ENCODE results near the gene CHAF1B.

CHAF1B gene

DNA sequence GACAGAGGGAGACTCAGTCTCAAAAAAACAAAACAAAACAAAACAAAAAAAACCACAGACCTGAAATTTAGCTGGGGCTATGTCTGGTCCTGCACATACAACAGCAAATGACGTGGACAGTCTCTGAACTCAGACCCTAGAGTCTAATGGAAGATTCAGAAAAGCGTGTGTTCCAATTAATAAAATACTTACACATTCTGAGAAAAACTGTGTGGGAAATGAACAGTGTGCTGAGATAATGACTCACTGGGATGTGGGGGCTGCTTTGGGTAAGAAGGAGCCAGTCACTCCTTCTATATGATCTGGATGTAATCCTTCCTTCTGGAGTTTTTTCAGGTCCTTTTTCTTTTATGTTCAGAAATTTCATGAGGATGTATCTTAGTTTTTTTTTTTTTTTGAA, 65.3 kb downstream of the CHAF1B start:
- H3K4me3 ChIP-seq (ENCODE audit: low read length), result no peak overlapping the region
- DNase-seq (ENCODE audit: low read depth), result peak; percentile 49
- TF ChIP-seq, protein P1, sequence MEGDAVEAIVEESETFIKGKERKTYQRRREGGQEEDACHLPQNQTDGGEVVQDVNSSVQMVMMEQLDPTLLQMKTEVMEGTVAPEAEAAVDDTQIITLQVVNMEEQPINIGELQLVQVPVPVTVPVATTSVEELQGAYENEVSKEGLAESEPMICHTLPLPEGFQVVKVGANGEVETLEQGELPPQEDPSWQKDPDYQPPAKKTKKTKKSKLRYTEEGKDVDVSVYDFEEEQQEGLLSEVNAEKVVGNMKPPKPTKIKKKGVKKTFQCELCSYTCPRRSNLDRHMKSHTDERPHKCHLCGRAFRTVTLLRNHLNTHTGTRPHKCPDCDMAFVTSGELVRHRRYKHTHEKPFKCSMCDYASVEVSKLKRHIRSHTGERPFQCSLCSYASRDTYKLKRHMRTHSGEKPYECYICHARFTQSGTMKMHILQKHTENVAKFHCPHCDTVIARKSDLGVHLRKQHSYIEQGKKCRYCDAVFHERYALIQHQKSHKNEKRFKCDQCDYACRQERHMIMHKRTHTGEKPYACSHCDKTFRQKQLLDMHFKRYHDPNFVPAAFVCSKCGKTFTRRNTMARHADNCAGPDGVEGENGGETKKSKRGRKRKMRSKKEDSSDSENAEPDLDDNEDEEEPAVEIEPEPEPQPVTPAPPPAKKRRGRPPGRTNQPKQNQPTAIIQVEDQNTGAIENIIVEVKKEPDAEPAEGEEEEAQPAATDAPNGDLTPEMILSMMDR (conservative IDR thresholded peaks at IDR 0.05; ENCODE audit: low read depth, low read length), result no peak

GRCh38 chr21:36451506-36451905, 66.3 kb downstream of the CHAF1B start:
- no peak for DNase-seq (ENCODE audit: low read depth)
- TF ChIP-seq, protein P1 (conservative IDR thresholded peaks at IDR 0.05; ENCODE audit: low read depth, low read length), result no peak
- H3K4me3 ChIP-seq (ENCODE audit: low read length), result no peak overlapping the region

GRCh38 chr21:36452281-36452825, 67.2 kb downstream of the CHAF1B start:
- TF ChIP-seq, protein P1 (conservative IDR thresholded peaks at IDR 0.05; ENCODE audit: low read depth, low read length), result no peak
- no peak overlapping the region for H3K4me3 ChIP-seq (ENCODE audit: low read length)
- no peak for DNase-seq (ENCODE audit: low read depth)

DNA sequence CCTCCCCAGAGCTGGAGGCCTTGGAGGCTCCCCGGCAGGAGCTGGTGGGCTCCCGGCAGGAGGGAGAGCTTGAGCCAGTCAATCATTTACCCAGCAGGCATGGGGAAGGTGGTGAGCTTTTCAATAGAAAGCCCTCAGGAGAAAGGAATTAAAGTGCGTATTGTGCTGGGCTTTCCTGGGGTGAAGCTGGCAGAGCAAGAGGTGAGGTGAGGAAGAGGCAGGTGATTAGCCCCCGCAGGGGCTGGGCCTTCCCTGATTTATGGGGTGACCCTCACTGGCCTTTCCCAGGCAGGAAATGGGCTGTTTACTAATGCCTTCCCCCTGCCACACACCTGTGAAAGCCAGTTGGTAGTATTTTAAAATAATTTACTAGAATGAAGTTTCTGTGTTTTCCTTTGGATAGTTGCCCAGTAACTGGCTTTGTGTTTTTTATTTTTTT, 68.9 kb downstream of the CHAF1B start:
- DNase-seq (ENCODE audit: low read depth), result no peak
- no peak overlapping the region for H3K4me3 ChIP-seq (ENCODE audit: low read length)
- TF ChIP-seq, protein P1 (conservative IDR thresholded peaks at IDR 0.05; ENCODE audit: low read depth, low read length), result no peak

GRCh38 chr21:36454706-36455105, 69.5 kb downstream of the CHAF1B start:
- TF ChIP-seq, protein P1 (conservative IDR thresholded peaks at IDR 0.05; ENCODE audit: low read depth, low read length), result no peak
- H3K4me3 ChIP-seq (ENCODE audit: low read length), result no peak overlapping the region
- DNase-seq (ENCODE audit: low read depth), result no peak

DNA sequence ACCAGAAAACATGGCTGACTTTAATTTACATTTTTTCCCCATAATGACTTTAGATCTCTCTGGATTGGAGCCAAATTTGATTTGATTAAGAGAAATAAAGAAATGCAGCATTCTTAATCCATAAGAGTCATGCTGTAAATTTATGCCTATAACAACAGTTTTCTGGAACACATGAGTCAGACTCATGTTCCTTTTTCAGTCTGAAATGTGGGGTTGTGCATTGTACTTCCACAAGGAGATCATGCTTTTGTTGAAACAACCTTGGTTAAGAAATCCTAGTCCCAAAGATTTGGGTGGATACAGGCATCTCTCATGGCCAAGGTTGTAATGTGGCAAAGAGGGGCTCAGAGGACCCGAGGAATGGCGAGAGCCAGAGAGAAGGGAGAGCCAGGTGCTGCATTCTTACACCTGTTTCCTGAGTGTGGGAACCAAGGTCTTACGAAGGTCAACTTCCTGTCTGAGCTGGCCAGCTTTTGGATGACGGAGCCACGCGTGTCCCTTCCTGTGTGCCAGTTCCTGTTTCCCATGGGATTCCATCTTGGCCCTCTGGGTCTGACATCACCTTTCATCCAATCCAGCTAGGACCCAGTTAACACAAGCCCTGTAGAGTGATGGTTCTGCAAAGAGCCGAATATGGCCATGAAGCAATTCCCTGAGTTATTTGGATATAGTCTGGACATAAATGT, 71.7 kb downstream of the CHAF1B start:
- TF ChIP-seq, protein P1 (conservative IDR thresholded peaks at IDR 0.05; ENCODE audit: low read depth, low read length), result no peak
- no peak for DNase-seq (ENCODE audit: low read depth)
- no peak overlapping the region for H3K4me3 ChIP-seq (ENCODE audit: low read length)

DNA sequence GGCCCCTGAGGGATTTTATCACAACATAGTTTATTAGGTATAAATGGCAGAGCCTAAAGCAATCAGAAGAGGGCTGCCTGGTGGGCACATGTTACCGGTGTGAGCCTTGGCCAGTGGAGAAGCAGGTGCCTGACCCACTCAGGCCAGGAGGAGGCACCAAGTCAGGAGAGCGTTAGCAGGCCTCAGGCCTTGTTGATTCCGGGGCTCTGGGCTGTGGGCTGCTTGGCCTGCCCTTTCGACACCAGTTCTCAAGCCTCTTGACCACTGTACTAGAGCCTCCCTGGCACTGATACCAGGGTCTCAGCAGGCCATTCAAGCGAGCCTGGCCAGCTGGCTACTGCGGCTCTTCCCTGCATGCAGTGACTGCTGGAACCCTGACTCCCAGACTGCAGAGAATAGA, 73.9 kb downstream of the CHAF1B start:
- no peak overlapping the region for H3K4me3 ChIP-seq (ENCODE audit: low read length)
- TF ChIP-seq, protein P1 (conservative IDR thresholded peaks at IDR 0.05; ENCODE audit: low read depth, low read length), result no peak
- no peak for DNase-seq (ENCODE audit: low read depth)
